CD14-positive monocyte (primary cell): ENCODE results near the gene IRAK1. TPM values are rescaled to one million over a fixed set of nuclear protein-coding genes. Genes with fewer than 3 reads are reported as not detected.

Experiments
- DNase-seq, 3 donors: peaks; one replicate each; pipeline ENCODE4 v3.0.0-alpha.2; 2011 to 2022
- H2AFZ ChIP-seq: 2 replicates; pipeline ENCODE4 v1.6.0; 2012; ENCODE audit warnings: mild to moderate bottlenecking, low read depth, low read length, inconsistent platforms; ENCODE audit not compliant: insufficient read depth, poor library complexity, severe bottlenecking
- H3K27ac ChIP-seq, 2 donors: 1 replicate in 1 of 2; 2 replicates in 1 of 2; pipeline ENCODE4 v1.5.1; 2012 to 2013; ENCODE audit warnings: low read length in 2 of 2, control low read depth in 1 of 2, inconsistent platforms in 1 of 2, low read depth in 1 of 2, mild to moderate bottlenecking in 1 of 2
- H3K27me3 ChIP-seq, 2 donors: one replicate each; pipeline versions ENCODE4 v1.6.0 to v1.6.1; 2011 to 2013; ENCODE audit warnings: low read length in 2 of 2; ENCODE audit not compliant: control insufficient read depth in 2 of 2, insufficient read depth in 2 of 2
- H3K36me3 ChIP-seq, 2 donors: replicated peaks in 1 of 2; 1 replicate in 1 of 2; 2 replicates in 1 of 2; pipeline versions ENCODE4 v1.5.1 to v1.6.1; 2012 to 2013; ENCODE audit warnings: low read length in 2 of 2, control low read depth in 1 of 2, inconsistent platforms in 1 of 2, mild to moderate bottlenecking in 1 of 2; ENCODE audit not compliant: insufficient read depth in 2 of 2, control insufficient read depth in 1 of 2
- H3K4me1 ChIP-seq, 2 donors: 1 replicate in 1 of 2; 2 replicates in 1 of 2; pipeline versions ENCODE4 v1.5.1 to v1.6.1; 2012 to 2013; ENCODE audit warnings: low read length in 2 of 2, control low read depth in 1 of 2, inconsistent platforms in 1 of 2, mild to moderate bottlenecking in 1 of 2, moderate library complexity in 1 of 2; ENCODE audit not compliant: insufficient read depth in 2 of 2, control insufficient read depth in 1 of 2
- H3K4me2 ChIP-seq: replicated peaks from 2 replicates; pipeline ENCODE3; 2012; ENCODE audit warnings: low read length, moderate library complexity, mild to moderate bottlenecking; ENCODE audit not compliant: poor library complexity, severe bottlenecking; ENCODE audit errors: extremely low read depth
- H3K4me3 ChIP-seq, 3 experiments: fragments of 200-600 bp in 1 of 3; sonication (generic) in 1 of 3; replicated peaks in 1 of 3; 1 replicate in 2 of 3; 2 replicates in 1 of 3; pipeline ENCODE4 v1.5.1; 2011 to 2013; ENCODE audit warnings: low read length in 3 of 3, mild to moderate bottlenecking in 3 of 3, control low read depth in 2 of 3, low read depth in 2 of 3, inconsistent platforms in 1 of 3, moderate library complexity in 1 of 3
- H3K79me2 ChIP-seq: 2 replicates; pipeline ENCODE4 v1.6.0; 2012; ENCODE audit warnings: mild to moderate bottlenecking, control low read depth, inconsistent platforms, low read length, moderate library complexity; ENCODE audit not compliant: insufficient read depth
- H3K9ac ChIP-seq: 2 replicates; pipeline ENCODE4 v1.6.0; 2017; ENCODE audit warnings: low read length, mild to moderate bottlenecking; ENCODE audit not compliant: insufficient read depth, poor library complexity, severe bottlenecking
- H3K9me3 ChIP-seq, 2 donors: replicated peaks in 1 of 2; 1 replicate in 1 of 2; 2 replicates in 1 of 2; pipeline versions ENCODE4 v1.5.1 to v1.6.1; 2012 to 2013; ENCODE audit warnings: low read length in 2 of 2, control low read depth in 1 of 2; ENCODE audit not compliant: control insufficient read depth in 1 of 2, insufficient read depth in 1 of 2
- H4K20me1 ChIP-seq: 2 replicates; pipeline ENCODE4 v1.6.0; 2012; ENCODE audit warnings: mild to moderate bottlenecking, low read length, control low read depth, moderate library complexity; ENCODE audit not compliant: insufficient read depth
- H3K27ac Mint-ChIP-seq, 7 donors: one replicate each; pipeline ENCODE4 v1.8.0; 2020; ENCODE audit warnings: mild to moderate bottlenecking in 7 of 7, mixed read lengths in 7 of 7, moderate library complexity in 6 of 7, inconsistent platforms in 2 of 7
- H3K27me3 Mint-ChIP-seq, 3 donors: one replicate each; pipeline ENCODE4 v1.8.0; 2021 to 2022; ENCODE audit warnings: low read depth in 3 of 3, mild to moderate bottlenecking in 3 of 3, mixed read lengths in 3 of 3, moderate library complexity in 3 of 3, inconsistent platforms in 1 of 3
- H3K36me3 Mint-ChIP-seq, 2 donors: one replicate each; pipeline ENCODE4 v1.8.0; 2020; ENCODE audit warnings: mixed read lengths in 2 of 2, inconsistent platforms in 1 of 2, mild to moderate bottlenecking in 1 of 2
- H3K4me1 Mint-ChIP-seq: one replicate; pipeline ENCODE4 v1.8.0; 2020; ENCODE audit warnings: mild to moderate bottlenecking, mixed read lengths
- H3K4me3 Mint-ChIP-seq, 2 donors: one replicate each; pipeline ENCODE4 v1.8.0; 2020; ENCODE audit warnings: mild to moderate bottlenecking in 2 of 2, mixed read lengths in 2 of 2, moderate library complexity in 1 of 2
- H3K9me3 Mint-ChIP-seq, 7 donors: one replicate each; pipeline ENCODE4 v1.8.0; 2020 to 2022; ENCODE audit warnings: mixed read lengths in 7 of 7, mild to moderate bottlenecking in 6 of 7, moderate library complexity in 6 of 7, inconsistent platforms in 2 of 7
- CTCF ChIP-seq: fragments of 200-600 bp; IDR thresholded peaks from one replicate; pipeline ENCODE4 v1.8.0; 2022; ENCODE audit warnings: antibody characterized with exemption, mild to moderate bottlenecking
- WGBS: methylation state at CpG from one replicate; pipeline ENCODE4 v1.1.5; 2013; ENCODE audit warnings: missing lambda C conversion rate; ENCODE audit not compliant: insufficient coverage; 5-methylcytosine and 5-hydroxymethylcytosine counted together
- intact Hi-C, 2 donors: fragments of 100-400 bp; cut with micrococcal nuclease; formaldehyde crosslinking; loops; one replicate each; pipeline versions ENCODE4 v1.15.0 to v1.15.1; 2023
- polyA plus RNA-seq, 3 donors: library from polyadenylated mRNA; depleted of rRNA in 1 of 3; unstranded in 2 of 3; stranded (reverse) in 1 of 3; fragments of 300-500 nt in 2 of 3; fragments of >200 nt in 1 of 3; fragmentation: Illumina TruSeq in 2 of 3; gene quantifications; 1 replicate in 2 of 3; 2 replicates in 1 of 3; pipeline ENCODE4 v1.2.3, GENCODE V29; 2012 to 2021

Gene IRAK1
- polyA plus RNA-seq, 3 donors, result 47.8 to 109 (median 49.5) TPM

- Histone ChIP-seq H3K4me2 (no peak overlapping the region), H4K20me1 (no peaks in the 10 kb centered on the region), H3K27ac (no peak overlapping the region), H3K36me3 (no peaks in the 10 kb centered on the region), H3K4me1 (peaks cover 22 to 24% of the 10 kb centered on the region in 2 donors), H3K9ac (no peak overlapping the region), H3K27me3 (no peaks in the 10 kb centered on the region), H3K9me3 (peaks cover 0 to 6% of the 10 kb centered on the region in 2 donors), H3K4me3 (no peak overlapping the region), H3K79me2 (no peaks in the 10 kb centered on the region), H2AFZ (no peak overlapping the region)
- H3K27ac Mint-ChIP-seq, result peak overlapping the region in 2 of 7 donors; percentile 53 to 71
- no peak for TF ChIP-seq CTCF
- no peaks in the 10 kb centered on the region for H3K36me3 Mint-ChIP-seq
- no peak overlapping the region for H3K4me3 Mint-ChIP-seq
- peaks cover 19% of the 10 kb centered on the region for H3K4me1 Mint-ChIP-seq
- no peak for DNase-seq
- intact Hi-C loops, result no loop called here
- WGBS, result 100% methylated on average over 2 of the region's 14 CpGs
- peaks cover 0 to 22% (median 4%) of the 10 kb centered on the region in 7 donors for H3K9me3 Mint-ChIP-seq
- peaks cover 0 to 63% (median 0%) of the 10 kb centered on the region in 3 donors for H3K27me3 Mint-ChIP-seq
Observed at GRCh38 chrX:153989973-153990655, 29.6 kb downstream of the IRAK1 start.

GRCh38 chrX:153988493-153988892 is 31.2 kb downstream of the IRAK1 start:
- intact Hi-C loops, result no loop called here
- Histone ChIP-seq H3K36me3 (no peaks in the 10 kb centered on the region), H3K79me2 (no peaks in the 10 kb centered on the region), H3K4me2 (no peak overlapping the region), H3K4me3 (no peak overlapping the region), H4K20me1 (peaks cover 8% of the 10 kb centered on the region), H3K9ac (no peak overlapping the region), H3K9me3 (peaks cover 0 to 6% of the 10 kb centered on the region in 2 donors), H3K27me3 (no peaks in the 10 kb centered on the region), H3K4me1 (peaks cover 38 to 41% of the 10 kb centered on the region in 2 donors), H3K27ac (no peak overlapping the region), H2AFZ (no peak overlapping the region)
- peaks cover 0 to 63% (median 0%) of the 10 kb centered on the region in 3 donors for H3K27me3 Mint-ChIP-seq
- TF ChIP-seq CTCF, result no peak
- no peak overlapping the region for H3K4me3 Mint-ChIP-seq
- WGBS, result 100% methylated on average over 1 of the region's 12 CpGs
- H3K4me1 Mint-ChIP-seq, result peaks cover 34% of the 10 kb centered on the region
- no peak overlapping the region for H3K27ac Mint-ChIP-seq
- no peak for DNase-seq
- peaks cover 0 to 22% (median 4%) of the 10 kb centered on the region in 7 donors for H3K9me3 Mint-ChIP-seq
- H3K36me3 Mint-ChIP-seq, result peaks cover 0 to 2% of the 10 kb centered on the region in 2 donors
